ENCODE data around the gene IPO13. TPM values are rescaled to one million over a fixed set of nuclear protein-coding genes. Genes with fewer than 3 reads are reported as not detected.

IPO13 gene
- total RNA-seq, 2 experiments from 2014 or later: 15.8 to 16.9 TPM

DNA sequence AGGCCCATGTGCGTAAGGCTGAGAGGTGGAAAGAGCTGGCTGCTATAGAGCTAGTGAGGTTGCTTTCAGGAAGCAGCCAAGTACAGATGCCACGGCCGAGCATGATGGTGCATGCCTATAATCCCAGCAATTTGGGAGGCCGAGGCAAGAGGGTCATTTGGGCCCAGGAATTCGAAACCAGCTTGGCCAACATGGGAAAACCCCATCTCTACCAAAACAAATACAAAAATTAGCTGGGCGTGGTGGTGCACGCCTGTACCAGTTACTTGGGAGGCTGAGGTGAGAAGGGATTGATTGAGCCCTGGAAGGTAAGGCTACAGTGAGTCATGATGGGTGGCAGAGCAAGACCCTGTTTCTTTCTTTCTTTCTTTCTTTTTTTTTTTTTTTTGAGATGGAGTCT, 47.3 kb downstream of the IPO13 start:
- DNase-seq: no peak
- H3K27ac Mint-ChIP-seq: no peak overlapping the region
- no peaks in the 10 kb centered on the region for H3K36me3 Mint-ChIP-seq
- H3K4me3 Mint-ChIP-seq: no peak overlapping the region
- no peaks in the 10 kb centered on the region for H3K27me3 Mint-ChIP-seq
- H3K9me3 Mint-ChIP-seq: no peaks in the 10 kb centered on the region
- peaks cover 13% of the 10 kb centered on the region for H3K4me1 Mint-ChIP-seq

DNA sequence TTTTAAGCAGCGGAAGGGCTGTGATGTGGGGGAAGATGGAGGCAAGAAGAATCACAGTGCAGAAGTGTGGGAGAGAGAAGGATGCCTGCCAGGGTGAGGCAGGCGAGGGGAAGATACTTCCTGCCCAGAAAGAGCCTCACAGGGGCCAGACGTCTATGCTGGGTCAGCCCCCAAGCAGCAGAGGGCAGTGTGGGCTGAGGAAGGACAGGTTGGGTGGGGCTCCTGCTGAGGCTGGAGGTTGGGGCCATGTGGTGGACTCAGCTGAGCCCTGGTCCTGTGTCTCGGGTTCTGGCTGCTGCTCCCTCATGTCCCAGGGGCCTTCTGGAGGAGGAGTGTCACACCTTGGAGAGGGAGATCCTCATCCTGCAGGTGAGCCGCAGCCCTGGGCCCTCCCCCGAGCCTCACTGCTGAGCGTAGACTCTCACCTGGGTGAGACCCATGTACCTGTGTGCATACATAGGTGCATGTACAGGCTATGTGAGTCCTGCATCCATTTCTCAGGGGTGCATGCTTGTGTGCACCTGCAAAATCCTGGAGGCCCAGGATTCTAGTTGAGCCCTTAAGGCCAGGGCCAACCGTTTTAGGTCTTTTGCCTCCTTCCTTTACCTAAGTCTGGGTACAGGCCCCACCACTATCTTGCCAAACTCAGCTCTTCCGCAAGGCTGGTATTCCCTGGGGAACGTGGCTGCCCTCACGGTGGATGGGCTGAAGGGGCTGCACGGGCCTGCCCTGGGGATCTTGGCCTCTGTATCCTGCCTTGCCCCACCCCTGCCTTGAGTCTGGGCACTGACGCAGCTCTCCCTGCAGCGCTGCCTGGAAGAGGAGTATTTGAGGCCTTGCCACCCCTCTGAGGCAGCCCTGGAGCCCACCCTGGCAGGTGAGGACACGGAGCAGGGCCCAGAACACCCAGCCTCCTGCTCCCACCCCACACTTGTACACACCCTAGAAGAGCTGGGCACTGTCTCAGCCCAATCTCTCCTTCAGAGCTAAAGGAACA, 48.3 kb downstream of the IPO13 start:
- Mint-ChIP-seq H3K4me3 (no peak overlapping the region), H3K27me3 (no peaks in the 10 kb centered on the region)

DNA sequence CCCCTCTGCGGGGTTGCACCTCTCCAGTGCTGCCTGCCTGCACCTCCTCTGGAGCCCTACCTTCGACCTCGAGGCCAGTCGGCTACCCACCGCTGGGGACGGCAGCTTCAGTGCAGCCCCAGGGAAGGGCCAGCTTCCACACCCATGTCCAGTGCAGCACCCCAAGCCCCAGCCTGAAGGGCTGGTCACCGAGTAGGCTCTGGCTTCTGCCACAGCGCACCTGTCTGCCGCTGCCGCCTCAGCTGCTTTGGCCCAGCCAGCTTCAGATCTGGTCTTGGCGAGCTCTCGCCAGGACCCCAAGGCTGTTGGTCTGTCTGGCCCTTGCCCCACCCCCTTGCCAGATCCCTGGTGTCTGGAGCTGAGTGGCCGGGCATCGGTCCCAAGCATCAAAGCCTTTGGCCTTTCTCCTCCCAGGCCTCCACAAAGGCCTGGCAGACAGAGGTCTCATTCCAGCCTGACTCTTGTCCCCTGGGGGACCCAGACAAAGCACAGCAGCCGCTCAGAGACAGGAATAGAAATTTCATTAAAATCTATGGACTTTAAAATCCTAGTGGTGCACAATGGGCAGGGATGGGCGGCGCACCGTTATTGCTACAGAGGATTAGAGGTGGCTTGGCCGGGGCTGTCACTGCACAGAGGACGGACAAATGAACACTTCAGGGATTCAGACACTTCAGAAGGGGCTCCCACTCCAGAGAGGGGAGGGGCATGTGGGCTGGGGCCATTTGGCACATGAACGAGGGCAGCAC, 49.4 kb downstream of the IPO13 start:
- Mint-ChIP-seq H3K27me3 (no peaks in the 10 kb centered on the region), H3K4me1 (peaks cover 11% of the 10 kb centered on the region), H3K4me3 (no peak overlapping the region), H3K27ac (no peak overlapping the region), H3K36me3 (peaks cover 3% of the 10 kb centered on the region), H3K9me3 (no peaks in the 10 kb centered on the region)
- no peak for DNase-seq

More for the DNA sequence above, 48.3 kb downstream of the IPO13 start:
- Mint-ChIP-seq H3K27ac (no peak overlapping the region), H3K36me3 (no peaks in the 10 kb centered on the region), H3K4me1 (peaks cover 14% of the 10 kb centered on the region), H3K9me3 (no peaks in the 10 kb centered on the region)
- DNase-seq: peak; percentile 22

DNA sequence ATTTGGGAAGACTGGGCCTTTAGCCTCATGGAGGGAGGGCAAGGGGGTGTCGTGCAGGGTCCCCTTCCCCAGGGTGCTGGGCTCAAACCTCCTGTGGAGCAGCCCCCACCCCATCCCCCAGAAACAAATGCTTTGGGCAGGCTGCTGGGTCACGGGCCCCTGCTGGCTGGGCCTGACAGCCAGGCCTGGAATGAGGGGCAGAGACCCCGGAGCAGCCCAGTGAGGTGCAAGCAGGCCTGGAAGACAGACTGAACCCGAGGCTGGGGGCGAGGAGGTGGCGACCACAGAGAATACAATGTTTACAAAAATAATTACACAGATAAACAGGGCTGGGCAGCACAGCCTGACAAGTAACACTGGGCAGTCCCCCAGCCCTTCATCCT, 50.0 kb downstream of the IPO13 start:
- no peak for DNase-seq
- H3K9me3 Mint-ChIP-seq: no peaks in the 10 kb centered on the region
- no peak overlapping the region for H3K4me3 Mint-ChIP-seq
- no peaks in the 10 kb centered on the region for H3K27me3 Mint-ChIP-seq
- peaks cover 6% of the 10 kb centered on the region for H3K36me3 Mint-ChIP-seq
- H3K4me1 Mint-ChIP-seq: peaks cover 7% of the 10 kb centered on the region
- no peak overlapping the region for H3K27ac Mint-ChIP-seq

DNA sequence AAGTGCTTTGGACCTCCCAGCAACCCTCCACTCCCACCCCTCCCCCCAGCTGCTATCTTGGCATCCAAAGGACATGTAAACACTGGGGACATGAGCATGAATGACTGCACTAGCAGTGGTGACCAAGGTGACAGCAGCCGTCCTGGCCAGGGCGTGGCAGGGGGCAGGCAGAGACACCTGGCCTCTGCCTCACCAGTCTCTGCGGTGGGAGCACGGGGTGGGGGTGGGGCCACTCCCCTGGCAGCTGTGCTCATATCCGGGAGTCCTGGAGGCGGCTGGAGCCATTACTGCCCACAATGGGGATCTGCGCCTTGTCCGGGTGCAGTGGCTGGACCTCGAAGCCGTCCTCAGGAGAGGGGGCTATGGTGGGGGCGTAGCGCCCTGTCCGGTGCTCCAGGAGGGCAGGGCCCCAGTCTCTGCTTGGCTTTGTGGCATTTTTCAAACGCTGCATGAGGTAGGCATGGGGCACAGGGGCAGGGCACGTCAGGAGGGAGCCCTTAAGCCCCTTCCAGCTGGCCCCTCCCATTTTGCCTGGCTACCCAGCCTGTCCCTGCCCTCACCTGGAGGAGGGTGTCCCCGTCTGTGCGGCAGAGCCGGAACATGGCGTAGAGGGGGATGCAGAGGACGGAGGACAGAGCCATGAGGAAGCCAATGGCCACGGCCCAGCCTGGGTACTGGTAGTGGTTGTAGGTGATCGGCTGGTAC, 50.7 kb downstream of the IPO13 start:
- DNase-seq: no peak
- no peak overlapping the region for H3K4me3 Mint-ChIP-seq
- no peaks in the 10 kb centered on the region for H3K27me3 Mint-ChIP-seq

DNA sequence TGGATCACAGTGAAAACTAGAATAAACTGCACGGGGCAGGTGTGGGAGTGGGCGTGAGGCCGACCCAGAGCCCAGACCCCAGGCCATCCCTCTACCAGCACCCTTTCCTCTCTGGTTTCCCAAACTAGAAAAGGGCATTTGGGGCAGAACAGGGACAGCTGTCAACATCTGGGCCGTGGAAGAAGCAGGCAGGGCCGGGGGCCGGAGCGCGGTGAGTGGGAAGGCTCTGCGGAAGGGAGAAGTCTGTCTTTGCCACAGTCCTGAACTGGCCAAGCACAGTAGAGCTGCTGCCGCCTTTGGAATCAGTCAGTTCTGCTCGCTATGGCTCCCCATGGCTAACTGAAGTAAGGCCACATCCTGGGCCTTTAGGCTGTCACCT, 51.2 kb downstream of the IPO13 start:
- H3K9me3 Mint-ChIP-seq: no peaks in the 10 kb centered on the region
- H3K4me1 Mint-ChIP-seq: peaks cover 1% of the 10 kb centered on the region
- no peaks in the 10 kb centered on the region for H3K27me3 Mint-ChIP-seq

More for the DNA sequence above, 50.7 kb downstream of the IPO13 start:
- no peaks in the 10 kb centered on the region for H3K9me3 Mint-ChIP-seq
- peaks cover 1% of the 10 kb centered on the region for H3K4me1 Mint-ChIP-seq
- H3K27ac Mint-ChIP-seq: no peak overlapping the region
- H3K36me3 Mint-ChIP-seq: peaks cover 13% of the 10 kb centered on the region

DNA sequence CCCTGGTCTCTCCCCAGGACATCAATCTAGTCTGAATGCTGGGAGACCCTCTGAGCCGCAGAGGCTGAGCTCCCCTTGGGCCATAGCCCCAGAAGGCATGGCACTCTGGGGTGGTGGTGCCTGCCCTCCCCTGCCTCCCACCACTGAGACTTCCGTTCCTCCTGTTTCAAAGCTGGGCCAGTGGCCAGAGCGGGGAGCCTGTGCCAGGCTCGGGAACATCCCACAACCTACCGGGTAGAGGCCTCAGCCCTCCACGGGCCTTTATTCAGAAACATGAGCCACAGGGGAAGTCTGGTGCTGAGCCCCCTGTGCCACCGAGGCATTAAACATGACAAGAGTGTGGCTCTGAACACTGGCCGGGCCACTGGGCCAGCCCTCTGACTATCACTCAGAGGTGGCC, 52.7 kb downstream of the IPO13 start:
- peaks cover 1% of the 10 kb centered on the region for H3K4me1 Mint-ChIP-seq
- H3K4me3 Mint-ChIP-seq: no peak overlapping the region

More for the DNA sequence above, 51.2 kb downstream of the IPO13 start:
- peaks cover 13% of the 10 kb centered on the region for H3K36me3 Mint-ChIP-seq
- no peak overlapping the region for H3K27ac Mint-ChIP-seq
- H3K4me3 Mint-ChIP-seq: no peak overlapping the region
- no peak for DNase-seq

DNA sequence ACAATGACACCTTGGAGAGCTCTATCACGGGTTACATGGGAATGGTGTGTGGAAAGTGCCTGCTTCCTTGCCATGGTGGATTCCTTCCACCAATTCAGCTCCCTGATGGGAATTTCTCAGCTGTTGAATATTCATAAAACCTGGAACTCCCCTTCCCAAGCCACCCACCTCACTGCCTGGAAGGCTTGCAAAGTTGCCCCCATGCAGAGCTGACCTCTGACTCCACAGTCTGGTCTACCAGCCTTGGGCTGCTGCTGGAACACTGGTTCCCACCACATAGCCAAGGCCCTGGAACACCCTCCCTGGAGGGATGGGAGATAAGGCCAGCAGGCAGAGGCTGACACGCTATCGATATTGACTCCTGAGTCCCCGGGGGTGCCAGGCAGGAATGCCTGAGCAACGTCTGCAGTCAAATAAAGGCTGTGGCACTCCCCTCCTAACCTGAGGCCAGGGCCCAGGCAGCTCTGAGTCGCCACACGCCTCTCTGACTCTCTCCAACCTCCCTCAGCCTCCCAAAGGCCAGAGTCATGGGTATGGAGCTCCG, 53.4 kb downstream of the IPO13 start:
- Mint-ChIP-seq H3K36me3 (peaks cover 13% of the 10 kb centered on the region), H3K4me3 (no peak overlapping the region), H3K9me3 (no peaks in the 10 kb centered on the region), H3K27me3 (no peaks in the 10 kb centered on the region), H3K4me1 (peaks cover 1% of the 10 kb centered on the region), H3K27ac (no peak overlapping the region)
- DNase-seq: no peak

More for the DNA sequence above, 52.7 kb downstream of the IPO13 start:
- Mint-ChIP-seq H3K36me3 (peaks cover 13% of the 10 kb centered on the region), H3K27me3 (no peaks in the 10 kb centered on the region), H3K9me3 (no peaks in the 10 kb centered on the region), H3K27ac (no peak overlapping the region)
- DNase-seq: no peak

DNA sequence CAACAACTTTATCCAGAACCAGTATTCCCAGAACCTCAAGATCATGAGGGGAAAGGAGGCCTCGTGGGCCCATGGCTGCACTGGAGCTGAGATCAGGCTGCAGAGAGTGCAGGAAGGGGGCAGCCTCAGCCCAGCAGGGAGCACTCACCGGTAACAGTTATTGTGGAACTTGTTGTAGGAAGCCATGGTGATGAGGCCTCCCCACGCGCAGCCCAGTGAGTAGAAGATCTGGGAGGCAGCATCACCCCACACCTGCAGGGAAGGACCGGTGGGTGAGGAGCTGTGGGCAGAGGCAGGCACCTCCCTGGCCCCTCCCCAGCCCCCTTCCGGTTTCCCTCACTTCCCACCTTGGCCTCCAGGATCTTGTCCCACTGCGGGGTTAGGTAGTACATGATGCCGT, 55.4 kb downstream of the IPO13 start:
- no peaks in the 10 kb centered on the region for H3K27me3 Mint-ChIP-seq
- H3K4me1 Mint-ChIP-seq: peaks cover 4% of the 10 kb centered on the region
- no peak overlapping the region for H3K27ac Mint-ChIP-seq
- no peaks in the 10 kb centered on the region for H3K9me3 Mint-ChIP-seq
- DNase-seq: no peak
- H3K36me3 Mint-ChIP-seq: peaks cover 15% of the 10 kb centered on the region
- no peak overlapping the region for H3K4me3 Mint-ChIP-seq

DNA sequence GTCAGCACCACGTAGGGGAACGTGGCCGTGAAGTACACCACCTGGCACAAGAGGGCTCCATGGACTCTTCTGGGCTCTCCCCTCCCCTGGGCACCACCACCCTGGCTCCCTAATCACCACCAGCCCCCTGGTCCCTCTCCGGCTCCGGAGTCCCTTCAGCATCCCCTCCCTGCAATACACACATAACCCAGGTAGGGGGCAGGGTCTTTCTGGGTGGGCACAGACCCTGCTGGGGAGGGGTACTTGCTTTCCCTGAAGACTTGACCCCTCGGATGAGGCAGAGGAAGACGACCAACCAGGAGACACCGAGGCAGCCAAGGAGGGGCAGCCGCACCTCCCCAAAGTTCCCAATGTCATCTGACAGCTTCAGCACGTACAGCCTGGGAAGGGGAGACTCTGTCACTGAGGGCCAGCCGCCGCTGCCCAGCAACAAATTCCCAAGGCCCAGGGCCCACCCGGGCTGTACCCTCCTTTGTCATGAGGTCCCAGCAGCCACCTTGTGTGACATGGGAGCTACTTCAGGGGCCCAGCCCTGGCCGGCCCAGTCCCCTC, 55.9 kb downstream of the IPO13 start:
- no peaks in the 10 kb centered on the region for H3K9me3 Mint-ChIP-seq
- H3K27me3 Mint-ChIP-seq: no peaks in the 10 kb centered on the region
- DNase-seq: no peak
- H3K27ac Mint-ChIP-seq: no peak overlapping the region
- no peak overlapping the region for H3K4me3 Mint-ChIP-seq
- peaks cover 17% of the 10 kb centered on the region for H3K36me3 Mint-ChIP-seq
- peaks cover 4% of the 10 kb centered on the region for H3K4me1 Mint-ChIP-seq

DNA sequence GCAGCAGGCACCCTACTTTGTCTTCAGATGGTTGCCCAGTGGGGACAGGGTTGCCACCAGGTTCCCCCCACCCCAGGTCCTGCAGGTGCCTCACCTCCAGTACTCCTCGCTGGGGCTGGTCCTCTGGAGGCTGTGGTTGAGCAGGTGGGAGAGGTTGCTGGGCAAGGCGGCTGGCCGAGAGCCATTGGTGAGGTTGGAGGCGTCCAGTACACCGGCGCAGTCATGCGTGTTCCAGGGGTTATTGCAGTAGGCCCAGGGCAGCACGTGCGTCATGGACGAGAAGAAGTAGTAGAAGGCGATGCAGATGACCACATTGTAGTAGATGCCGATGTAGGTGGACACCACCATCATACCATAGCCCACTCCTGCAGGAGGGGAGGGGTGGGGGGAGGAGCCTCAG, 61.5 kb downstream of the IPO13 start:
- H3K4me1 Mint-ChIP-seq: peaks cover 9% of the 10 kb centered on the region
- H3K27ac Mint-ChIP-seq: no peak overlapping the region
- H3K27me3 Mint-ChIP-seq: no peaks in the 10 kb centered on the region
- H3K36me3 Mint-ChIP-seq: peaks cover 5% of the 10 kb centered on the region
- H3K9me3 Mint-ChIP-seq: no peaks in the 10 kb centered on the region
- H3K4me3 Mint-ChIP-seq: no peak overlapping the region
- no peak for DNase-seq

DNA sequence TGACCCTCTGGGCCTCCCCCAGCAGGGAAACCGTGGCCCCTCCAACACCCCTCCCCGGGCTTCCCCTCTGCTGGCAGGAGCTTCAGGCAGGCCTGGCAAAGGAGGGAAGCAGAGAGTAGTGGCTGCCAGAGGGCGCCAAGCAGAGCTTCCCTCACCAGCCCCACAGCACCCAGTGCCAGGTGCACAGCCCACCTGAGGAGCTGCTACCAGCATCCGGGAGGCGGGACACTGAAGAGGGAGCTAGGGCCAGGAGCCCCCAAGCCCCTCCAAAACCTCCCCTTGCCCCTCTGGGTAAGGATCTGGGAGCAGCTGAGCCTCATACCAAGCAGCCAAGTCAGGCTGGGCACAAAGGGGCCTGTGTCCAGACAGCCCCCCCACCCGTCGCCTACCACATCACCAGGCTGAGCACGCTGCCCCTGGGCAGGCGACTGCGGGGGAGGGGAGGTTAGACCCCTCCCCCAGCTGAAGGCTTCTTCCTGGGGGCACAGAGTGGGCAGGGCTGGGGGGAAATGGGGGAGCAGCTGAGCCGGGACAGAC, 64.3 kb downstream of the IPO13 start:
- H3K9me3 Mint-ChIP-seq: no peaks in the 10 kb centered on the region
- peaks cover 5% of the 10 kb centered on the region for H3K36me3 Mint-ChIP-seq
- H3K4me3 Mint-ChIP-seq: no peak overlapping the region
- H3K27ac Mint-ChIP-seq: no peak overlapping the region
- H3K27me3 Mint-ChIP-seq: no peaks in the 10 kb centered on the region
- H3K4me1 Mint-ChIP-seq: peaks cover 18% of the 10 kb centered on the region
- DNase-seq: no peak

DNA sequence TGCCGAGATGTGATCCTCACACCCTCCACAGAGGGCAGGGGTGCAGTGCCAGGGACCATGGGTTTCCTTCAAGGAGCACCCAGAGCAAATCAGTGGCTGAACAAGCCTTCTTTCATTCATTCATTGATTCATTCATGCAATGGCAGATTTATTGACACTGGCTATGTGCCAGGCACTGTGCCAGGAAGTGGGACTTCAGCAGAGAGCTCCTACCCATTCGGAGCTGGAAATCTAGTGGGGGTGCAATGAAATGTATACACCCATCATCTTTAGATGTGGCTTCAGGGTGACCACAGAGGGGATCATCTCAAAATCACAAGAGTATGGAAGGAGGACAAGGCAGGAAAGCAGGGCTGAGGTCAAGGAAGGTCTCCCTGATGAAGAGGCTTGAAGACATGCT, 65.7 kb downstream of the IPO13 start:
- Mint-ChIP-seq H3K27me3 (no peaks in the 10 kb centered on the region), H3K9me3 (no peaks in the 10 kb centered on the region), H3K27ac (no peak overlapping the region), H3K4me3 (no peak overlapping the region), H3K4me1 (peaks cover 15% of the 10 kb centered on the region), H3K36me3 (peaks cover 3% of the 10 kb centered on the region)
- no peak for DNase-seq

DNA sequence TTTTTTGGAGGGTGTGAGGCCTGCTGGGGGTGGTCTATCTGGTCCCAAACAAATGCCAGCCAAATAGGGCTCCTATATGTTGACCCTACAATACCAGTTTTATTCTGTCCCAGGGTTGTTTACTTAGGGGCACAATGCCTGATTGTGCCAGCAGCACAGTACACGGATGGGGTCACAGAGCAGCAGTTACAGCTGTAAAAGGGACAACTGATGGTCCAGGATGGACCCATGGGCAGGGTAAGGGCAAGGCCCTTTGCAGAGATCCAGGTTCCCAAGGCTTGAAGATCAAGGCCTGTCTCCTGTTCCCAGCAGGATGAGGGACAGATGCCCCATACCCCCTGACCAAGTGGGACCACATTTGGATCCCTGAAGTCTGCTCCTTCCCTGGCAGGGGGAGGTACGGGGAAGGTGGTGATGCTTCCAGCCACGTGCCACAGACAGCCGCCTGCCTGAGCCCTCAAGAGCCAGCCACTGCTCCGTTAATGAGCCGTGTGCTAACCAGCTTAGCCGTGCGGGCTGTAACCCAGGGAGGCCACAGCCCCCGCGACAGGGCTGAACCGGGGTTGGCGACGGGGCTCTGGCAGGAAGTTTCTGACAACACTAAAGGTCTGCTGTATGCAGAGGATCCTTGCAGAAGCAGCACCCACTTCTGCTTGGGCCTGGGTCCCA, 66.3 kb downstream of the IPO13 start:
- H3K4me1 Mint-ChIP-seq: peaks cover 15% of the 10 kb centered on the region

More for the DNA sequence above, 66.3 kb downstream of the IPO13 start:
- Mint-ChIP-seq H3K4me3 (no peak overlapping the region), H3K36me3 (no peaks in the 10 kb centered on the region), H3K27me3 (no peaks in the 10 kb centered on the region), H3K9me3 (no peaks in the 10 kb centered on the region), H3K27ac (no peak overlapping the region)
- DNase-seq: no peak
